Fibroblast of gingiva (primary cell): Measurements from ENCODE around the gene SULT4A1.

Experiments
- DNase-seq: peaks from one replicate; pipeline ENCODE4 v3.0.0-alpha.2; 2011; ENCODE audit warnings: low read depth

SULT4A1 gene

GRCh38 chr22:43860126-43860525 is 2.2 kb downstream of the SULT4A1 start:
- DNase-seq, result no peak

GRCh38 chr22:43859621-43860020 is 2.7 kb downstream of the SULT4A1 start:
- no peak for DNase-seq

GRCh38 chr22:43859176-43859575 is 3.1 kb downstream of the SULT4A1 start:
- no peak for DNase-seq

- no peak for DNase-seq
These were observed 4.0 kb downstream of the SULT4A1 start for GRCh38 chr22:43858156-43858895.

GRCh38 chr22:43857367-43857766 is 4.9 kb downstream of the SULT4A1 start:
- no peak for DNase-seq

- no peak for DNase-seq
These were observed 6.9 kb downstream of the SULT4A1 start for GRCh38 chr22:43855431-43855830.

GRCh38 chr22:43854786-43855271 is 7.5 kb downstream of the SULT4A1 start:
- DNase-seq, result no peak

GRCh38 chr22:43854121-43854785 is 8.1 kb downstream of the SULT4A1 start:
- no peak for DNase-seq

- no peak for DNase-seq
These were observed 8.9 kb downstream of the SULT4A1 start for GRCh38 chr22:43853328-43853931.

GRCh38 chr22:43852573-43853327 is 9.6 kb downstream of the SULT4A1 start:
- no peak for DNase-seq

GRCh38 chr22:43851979-43852307 is 10.4 kb downstream of the SULT4A1 start:
- no peak for DNase-seq

GRCh38 chr22:43851058-43851978 is 11.0 kb downstream of the SULT4A1 start:
- DNase-seq, result no peak

GRCh38 chr22:43850529-43850928 is 11.8 kb downstream of the SULT4A1 start:
- DNase-seq, result no peak

- DNase-seq, result no peak
These were observed 12.6 kb downstream of the SULT4A1 start for GRCh38 chr22:43849731-43850130.

- DNase-seq, result peak; percentile 17
These were observed 13.7 kb downstream of the SULT4A1 start for GRCh38 chr22:43848366-43849171.

- no peak for DNase-seq
These were observed 14.7 kb downstream of the SULT4A1 start for GRCh38 chr22:43847376-43848289.

GRCh38 chr22:43846966-43847365 is 15.3 kb downstream of the SULT4A1 start:
- DNase-seq, result no peak

- DNase-seq, result no peak
These were observed 16.3 kb downstream of the SULT4A1 start for GRCh38 chr22:43845981-43846380.
